ENCODE measurements around the gene NUP85. TPM values are rescaled to one million over a fixed set of nuclear protein-coding genes. Genes with fewer than 3 reads are reported as not detected.

Gene NUP85
- total and polyA plus RNA-seq, 2 donors (not counting 3 experiments of a cell fraction or from before 2014, with no cell fraction given), result 105 to 120 TPM

GRCh38 chr17:75181110-75181509 is 24.4 kb upstream of the NUP85 start:
- Histone ChIP-seq H3K9me1 (replicated peaks; ENCODE audit: control insufficient read depth, extremely low read depth, insufficient read depth, low read length) (no peaks in the 10 kb centered on the region), H3K4me3 (replicated peaks in 1 of 3; ENCODE audit: insufficient read depth in 1 of 3, low read depth in 1 of 3, low read length in 3 of 3) (peak overlapping the region; percentile 69 to 95 (median 88)), H3K9ac (replicated peaks; ENCODE audit: extremely low read depth, insufficient read depth, low read length) (peak overlapping the region; percentile 96), H4K20me1 (replicated peaks; ENCODE audit: control insufficient read depth, extremely low read depth, insufficient read depth, low read length) (peaks cover 5% of the 10 kb centered on the region), H3K4me1 (ENCODE audit: control insufficient read depth, extremely low read depth, insufficient read depth, low read length) (peaks cover 10% of the 10 kb centered on the region), H3K36me3 (ENCODE audit: control insufficient read depth in 2 of 2, extremely low read depth in 1 of 2, insufficient read depth in 2 of 2, low read length in 2 of 2) (peaks cover 5 to 7% of the 10 kb centered on the region in 2 experiments), H3K79me2 (ENCODE audit: control insufficient read depth, insufficient read depth, low read length) (peaks cover 59% of the 10 kb centered on the region), H3K27ac (ENCODE audit: insufficient read depth, low read depth, low read length) (no peak overlapping the region), H2AFZ (ENCODE audit: low read depth, low read length) (no peak overlapping the region), H3K27me3 (ENCODE audit: control insufficient read depth in 2 of 2, insufficient read depth in 2 of 2, low read length in 2 of 2) (no peaks in the 10 kb centered on the region), H3K4me2 (ENCODE audit: insufficient read depth, low read length) (peak overlapping the region; percentile 99), H3K9me3 (replicated peaks; ENCODE audit: control insufficient read depth, insufficient read depth, low read length) (no peaks in the 10 kb centered on the region)
- intact Hi-C loops (cut with micrococcal nuclease) (loop anchor here (5.0 kb wide), 2 partner anchors 74 to 134 kb away; partner anchors contain the start of genes ARMC7, ATP5PD and KCTD2), dilution Hi-C loops (cut with MboI; ENCODE audit: extremely low pct_ligation_motif_present, low sequenced_read_pairs) (no loop called here)
- DNase-seq (ENCODE audit: low read depth, low spot score) (peak; percentile 23), FAIRE-seq (no peak)
- TF ChIP-seq FOS (IDR thresholded peaks at IDR 0.05; ENCODE audit: borderline replicate concordance, insufficient read depth, low read length) (no peak), EZH2 (IDR thresholded peaks at IDR 0.05; ENCODE audit: borderline replicate concordance, low read depth, low read length, severe bottlenecking) (no peak), POLR2AphosphoS5 (IDR thresholded peaks at IDR 0.05; ENCODE audit: insufficient read depth, low read depth, low read length) (no peak), POLR2A (IDR thresholded peaks at IDR 0.05; ENCODE audit: low read depth, low read length) (no peak), GATA2 (IDR thresholded peaks at IDR 0.05; ENCODE audit: insufficient read depth, insufficient read length, low read depth, low read length) (no peak), JUN (IDR thresholded peaks at IDR 0.05; ENCODE audit: borderline replicate concordance, insufficient read depth, insufficient read length, low read depth) (no peak), MYC (IDR thresholded peaks at IDR 0.05; ENCODE audit: low read depth, low read length) (no peak)
- TF ChIP-seq, protein P1, sequence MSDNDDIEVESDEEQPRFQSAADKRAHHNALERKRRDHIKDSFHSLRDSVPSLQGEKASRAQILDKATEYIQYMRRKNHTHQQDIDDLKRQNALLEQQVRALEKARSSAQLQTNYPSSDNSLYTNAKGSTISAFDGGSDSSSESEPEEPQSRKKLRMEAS (IDR thresholded peaks at IDR 0.05; ENCODE audit: insufficient read depth, insufficient read length), result no peak
- TF ChIP-seq, protein P2, sequence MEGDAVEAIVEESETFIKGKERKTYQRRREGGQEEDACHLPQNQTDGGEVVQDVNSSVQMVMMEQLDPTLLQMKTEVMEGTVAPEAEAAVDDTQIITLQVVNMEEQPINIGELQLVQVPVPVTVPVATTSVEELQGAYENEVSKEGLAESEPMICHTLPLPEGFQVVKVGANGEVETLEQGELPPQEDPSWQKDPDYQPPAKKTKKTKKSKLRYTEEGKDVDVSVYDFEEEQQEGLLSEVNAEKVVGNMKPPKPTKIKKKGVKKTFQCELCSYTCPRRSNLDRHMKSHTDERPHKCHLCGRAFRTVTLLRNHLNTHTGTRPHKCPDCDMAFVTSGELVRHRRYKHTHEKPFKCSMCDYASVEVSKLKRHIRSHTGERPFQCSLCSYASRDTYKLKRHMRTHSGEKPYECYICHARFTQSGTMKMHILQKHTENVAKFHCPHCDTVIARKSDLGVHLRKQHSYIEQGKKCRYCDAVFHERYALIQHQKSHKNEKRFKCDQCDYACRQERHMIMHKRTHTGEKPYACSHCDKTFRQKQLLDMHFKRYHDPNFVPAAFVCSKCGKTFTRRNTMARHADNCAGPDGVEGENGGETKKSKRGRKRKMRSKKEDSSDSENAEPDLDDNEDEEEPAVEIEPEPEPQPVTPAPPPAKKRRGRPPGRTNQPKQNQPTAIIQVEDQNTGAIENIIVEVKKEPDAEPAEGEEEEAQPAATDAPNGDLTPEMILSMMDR (IDR thresholded peaks at IDR 0.05; ENCODE audit: extremely low read depth in 1 of 2, insufficient read depth in 1 of 2, low read depth in 1 of 2, low read length in 2 of 2), result no peak
- POLR2A ChIA-PET, result no interaction called here
- CTCF ChIA-PET, result interaction anchor here (1.9 to 3.0 kb wide), 4 partner anchors 9 to 67 kb away, joined by 6 to 14 read pairs (median 10); no protein-coding TSS in a partner anchor
- no TSS peak for BruUV-seq (replicated peaks)
